RPMI7951 (cell line): ENCODE results near the gene PTPRN2. TPM values are rescaled to one million over a fixed set of nuclear protein-coding genes. Genes with fewer than 3 reads are reported as not detected.
"Not testable (repeated sequence)": the region's sequence is repeated elsewhere in the genome, so short reads cannot be mapped to it uniquely, and the experiment has no call there.

Source experiments
- DNase-seq: peaks from one replicate; pipeline ENCODE4 v3.0.0-alpha.2; 2012; ENCODE audit warnings: low read depth
- total RNA-seq: library from RNA; depleted of rRNA; stranded (reverse); fragments of >200 nt; shearing (Covaris generic); gene quantifications from 2 replicates; pipeline ENCODE4 v1.2.3, GENCODE V29; 2014

Gene PTPRN2
- total RNA-seq, 1 experiment from 2014 or later = 9.0 TPM

GRCh38 chr7:157777194-157777762 lies 810.3 kb downstream of the PTPRN2 start:
- DNase-seq = not testable (repeated sequence)

GRCh38 chr7:157775560-157776332 lies 811.9 kb downstream of the PTPRN2 start:
- DNase-seq = no peak

- DNase-seq = no peak
Observed at GRCh38 chr7:157775021-157775559, 812.5 kb downstream of the PTPRN2 start.

GRCh38 chr7:157774495-157774894 lies 813.1 kb downstream of the PTPRN2 start:
- no peak for DNase-seq

- DNase-seq = no peak
Observed at GRCh38 chr7:157773361-157773760, 814.3 kb downstream of the PTPRN2 start.

- DNase-seq = no peak
Observed at GRCh38 chr7:157772486-157773130, 815.0 kb downstream of the PTPRN2 start.

GRCh38 chr7:157771689-157772088 lies 815.9 kb downstream of the PTPRN2 start:
- no peak for DNase-seq

GRCh38 chr7:157770716-157771320 lies 816.8 kb downstream of the PTPRN2 start:
- DNase-seq = no peak

- no peak for DNase-seq
Observed at GRCh38 chr7:157769526-157770215, 818.0 kb downstream of the PTPRN2 start.

- DNase-seq = no peak
Observed at GRCh38 chr7:157769086-157769485, 818.5 kb downstream of the PTPRN2 start.

- no peak for DNase-seq
Observed at GRCh38 chr7:157768198-157768597, 819.4 kb downstream of the PTPRN2 start.

- no peak for DNase-seq
Observed at GRCh38 chr7:157767506-157768197, 820.0 kb downstream of the PTPRN2 start.

- DNase-seq = no peak
Observed at GRCh38 chr7:157766098-157766497, 821.5 kb downstream of the PTPRN2 start.

- DNase-seq = no peak
Observed at GRCh38 chr7:157764946-157765537, 822.6 kb downstream of the PTPRN2 start.

GRCh38 chr7:157764193-157764592 lies 823.4 kb downstream of the PTPRN2 start:
- DNase-seq = no peak

GRCh38 chr7:157763279-157764000 lies 824.2 kb downstream of the PTPRN2 start:
- DNase-seq = no peak

- no peak for DNase-seq
Observed at GRCh38 chr7:157762824-157763223, 824.8 kb downstream of the PTPRN2 start.

- peak; percentile 23 for DNase-seq
Observed at GRCh38 chr7:157760004-157760730, 827.5 kb downstream of the PTPRN2 start.

GRCh38 chr7:157759246-157759805 lies 828.3 kb downstream of the PTPRN2 start:
- DNase-seq = no peak
